H1 (cell line): ENCODE data around the gene NPIPA1. TPM values are rescaled to one million over a fixed set of nuclear protein-coding genes. Genes with fewer than 3 reads are reported as not detected.

ENCODE experiments used
- CTCF ChIA-PET: fragments of 300-600 bp; sonication (Branson Sonifier 250); formaldehyde crosslinking; loops from one replicate; lab custom pipeline; 2021; ENCODE audit not compliant: partially characterized antibody; lab: Charles Lee
- POLR2A ChIA-PET: fragments of 300-600 bp; sonication (Branson Sonifier 250); formaldehyde crosslinking; loops from one replicate; lab custom pipeline; 2021; ENCODE audit warnings: inconsistent platforms; ENCODE audit not compliant: partially characterized antibody; lab: Charles Lee
- DNase-seq, 2 experiments: peaks; one replicate each; pipeline versions ENCODE4 v3.0.0 to v3.0.0-alpha.2; 2010 to 2022; ENCODE audit warnings: low spot score in 2 of 2, low read depth in 1 of 2, mixed read lengths in 1 of 2
- FAIRE-seq: peaks from 2 replicates; lab custom pipeline; 2011; peaks lifted over from hg19 to GRCh38; lab: Jason Lieb, UNC
- H2AFZ ChIP-seq: 2 replicates; pipeline ENCODE4 v1.8.1; 2012; ENCODE audit warnings: low read length, inconsistent platforms
- H2AK5ac ChIP-seq: 2 replicates; pipeline ENCODE4 v1.6.1; 2013; ENCODE audit warnings: low read depth, low read length
- H2BK120ac ChIP-seq: replicated peaks from 2 replicates; pipeline ENCODE3; 2013; ENCODE audit warnings: low read depth, low read length, inconsistent platforms
- H2BK12ac ChIP-seq: 2 replicates; pipeline ENCODE4 v1.6.1; 2013; ENCODE audit warnings: low read depth, low read length
- H2BK15ac ChIP-seq: 2 replicates; pipeline ENCODE4 v1.6.1; 2013; ENCODE audit warnings: low read length
- H2BK20ac ChIP-seq: 2 replicates; pipeline ENCODE4 v1.6.1; 2013; ENCODE audit warnings: low read length
- H2BK5ac ChIP-seq: 2 replicates; pipeline ENCODE4 v1.6.1; 2013; ENCODE audit warnings: low read depth, low read length
- H3K14ac ChIP-seq: 2 replicates; pipeline ENCODE4 v1.6.1; 2013; ENCODE audit warnings: inconsistent platforms; ENCODE audit not compliant: insufficient read length
- H3K18ac ChIP-seq: 2 replicates; pipeline ENCODE4 v1.6.1; 2013; ENCODE audit warnings: low read length; ENCODE audit errors: extremely low read depth
- H3K23ac ChIP-seq: 2 replicates; pipeline ENCODE4 v1.6.1; 2013; ENCODE audit warnings: inconsistent platforms; ENCODE audit not compliant: insufficient read length
- H3K23me2 ChIP-seq: 2 replicates; pipeline ENCODE4 v1.6.1; 2013; ENCODE audit warnings: low read depth, low read length
- H3K27ac ChIP-seq: 2 replicates; pipeline ENCODE4 v1.6.1; 2011; ENCODE audit warnings: low read depth, low read length, inconsistent platforms
- H3K27me3 ChIP-seq, 4 experiments: replicated peaks in 1 of 4; 1 replicate in 1 of 4; 2 replicates in 3 of 4; pipeline versions ENCODE4 v1.6.1 to v1.8.1; 2011 to 2013; ENCODE audit warnings: low read length in 3 of 4, mild to moderate bottlenecking in 3 of 4, inconsistent platforms in 2 of 4, mixed read lengths in 2 of 4, moderate library complexity in 1 of 4; ENCODE audit not compliant: control insufficient read depth in 3 of 4, insufficient read depth in 3 of 4; ENCODE audit errors: extremely low read depth in 1 of 4
- H3K36me3 ChIP-seq, 4 experiments: 2 replicates each; pipeline versions ENCODE4 v1.6.1 to v1.8.1; 2011 to 2013; ENCODE audit warnings: mild to moderate bottlenecking in 4 of 4, low read length in 3 of 4, moderate library complexity in 2 of 4, control low read depth in 1 of 4, inconsistent platforms in 1 of 4; ENCODE audit not compliant: insufficient read depth in 4 of 4, control insufficient read depth in 2 of 4
- H3K4ac ChIP-seq: replicated peaks from 2 replicates; pipeline ENCODE3; 2013; ENCODE audit warnings: low read length, low read depth, mixed read lengths, inconsistent platforms; ENCODE audit not compliant: insufficient read length
- H3K4me1 ChIP-seq, 4 experiments: replicated peaks in 1 of 4; 1 replicate in 1 of 4; 2 replicates in 3 of 4; pipeline versions ENCODE4 v1.6.1 to v1.8.1; 2011 to 2013; ENCODE audit warnings: low read length in 3 of 4, inconsistent platforms in 2 of 4, mixed read lengths in 1 of 4; ENCODE audit not compliant: insufficient read depth in 4 of 4, control insufficient read depth in 3 of 4
- H3K4me2 ChIP-seq, 2 experiments: 2 replicates each; pipeline versions ENCODE4 v1.6.1 to v1.8.1; 2011 to 2013; ENCODE audit warnings: low read depth in 2 of 2, low read length in 2 of 2, control low read depth in 1 of 2, inconsistent platforms in 1 of 2, mild to moderate bottlenecking in 1 of 2; ENCODE audit not compliant: insufficient read depth in 1 of 2
- H3K4me3 ChIP-seq, 4 experiments: fragments of 200-600, 300-600 bp in 1 of 4; sonication (generic), shearing (Covaris generic), sonication (Bioruptor Twin) in 1 of 4; 2 replicates each; pipeline versions ENCODE4 v1.5.1 to v1.8.1; 2011 to 2016; ENCODE audit warnings: low read length in 4 of 4, low read depth in 3 of 4, control low read depth in 2 of 4, inconsistent platforms in 2 of 4, mild to moderate bottlenecking in 2 of 4, mixed read lengths in 1 of 4, moderate library complexity in 1 of 4; ENCODE audit not compliant: insufficient read depth in 2 of 4; ENCODE audit errors: extremely low read depth in 1 of 4
- H3K56ac ChIP-seq: replicated peaks from 2 replicates; pipeline ENCODE3; 2013; ENCODE audit warnings: low read depth, mild to moderate bottlenecking, mixed read lengths, low read length, inconsistent platforms; ENCODE audit not compliant: insufficient read length
- H3K79me1 ChIP-seq: 2 replicates; pipeline ENCODE4 v1.6.1; 2013; ENCODE audit warnings: low read depth, low read length, control low read depth
- H3K79me2 ChIP-seq, 2 experiments: 2 replicates each; pipeline versions ENCODE4 v1.6.1 to v1.8.1; 2012 to 2013; ENCODE audit warnings: low read length in 2 of 2, mild to moderate bottlenecking in 2 of 2, inconsistent platforms in 1 of 2; ENCODE audit not compliant: insufficient read depth in 2 of 2, control insufficient read depth in 1 of 2
- H3K9ac ChIP-seq, 4 experiments: replicated peaks in 1 of 4; 1 replicate in 1 of 4; 2 replicates in 3 of 4; pipeline versions ENCODE4 v1.6.1 to v1.8.1; 2011 to 2013; ENCODE audit warnings: low read depth in 3 of 4, low read length in 3 of 4, control low read depth in 2 of 4, mild to moderate bottlenecking in 2 of 4, moderate library complexity in 2 of 4, inconsistent platforms in 1 of 4; ENCODE audit errors: extremely low read depth in 1 of 4
- H3K9me3 ChIP-seq, 2 experiments: 2 replicates each; pipeline versions ENCODE4 v1.6.1 to v1.8.1; 2012 to 2013; ENCODE audit warnings: mild to moderate bottlenecking in 2 of 2, moderate library complexity in 2 of 2, control low read depth in 1 of 2, inconsistent platforms in 1 of 2, low read depth in 1 of 2, low read length in 1 of 2, mixed read lengths in 1 of 2; ENCODE audit not compliant: insufficient read depth in 2 of 2
- H4K20me1 ChIP-seq, 2 experiments: replicated peaks in 1 of 2; 2 replicates each; pipeline versions ENCODE3 to v1.8.1; 2011 to 2013; ENCODE audit warnings: inconsistent platforms in 2 of 2, low read length in 2 of 2, mild to moderate bottlenecking in 1 of 2; ENCODE audit not compliant: insufficient read depth in 2 of 2, control insufficient read depth in 1 of 2
- H4K5ac ChIP-seq: 2 replicates; pipeline ENCODE4 v1.6.1; 2013; ENCODE audit warnings: low read length, low read depth, mixed read lengths, inconsistent platforms; ENCODE audit not compliant: insufficient read length
- H4K8ac ChIP-seq: 2 replicates; pipeline ENCODE4 v1.8.0; 2013; ENCODE audit warnings: mild to moderate bottlenecking, moderate library complexity, low read length, inconsistent platforms; ENCODE audit not compliant: insufficient read depth; ENCODE audit errors: extremely low read depth
- H4K91ac ChIP-seq: replicated peaks from 2 replicates; pipeline ENCODE3; 2013; ENCODE audit warnings: low read length, mixed read lengths, inconsistent platforms; ENCODE audit not compliant: insufficient read length
- BCL11A ChIP-seq, 2 experiments: IDR thresholded peaks; one replicate each; pipeline ENCODE4 v1.6.1; 2011; ENCODE audit warnings: low read depth in 2 of 2, low read length in 2 of 2, mild to moderate bottlenecking in 2 of 2
- CTBP2 ChIP-seq: IDR thresholded peaks from 2 replicates; pipeline ENCODE4 v1.7.0; 2011; ENCODE audit warnings: borderline replicate concordance, mild to moderate bottlenecking, moderate library complexity, mixed read lengths, low read length; ENCODE audit not compliant: insufficient read depth, insufficient read length
- KDM1A ChIP-seq: fragments of 200-600, 300-600 bp; sonication (generic); IDR thresholded peaks from 2 replicates; pipeline ENCODE4 v1.7.1; 2016; ENCODE audit warnings: mild to moderate bottlenecking, low read length, borderline replicate concordance
- POU5F1 ChIP-seq: IDR thresholded peaks from 2 replicates; pipeline ENCODE4 v1.6.1; 2011; ENCODE audit warnings: low read depth, mild to moderate bottlenecking, low read length, moderate library complexity
- WGBS, 2 experiments: shearing (Covaris generic) in 1 of 2; methylation state at CpG; one replicate each; pipeline versions ENCODE4 v1.1.6 to v1.1.7; 2013 to 2015; ENCODE audit warnings: low lambda C conversion rate in 2 of 2, mixed read lengths in 2 of 2, inconsistent platforms in 1 of 2, low coverage in 1 of 2, missing lambda C conversion rate in 1 of 2; ENCODE audit not compliant: insufficient replicate concordance in 2 of 2, insufficient coverage in 1 of 2, insufficient read length in 1 of 2; ENCODE audit errors: extremely low coverage in 1 of 2, missing lambda C conversion rate in 1 of 2; 5-methylcytosine and 5-hydroxymethylcytosine counted together
- polyA plus RNA-seq, 7 experiments: library from polyadenylated mRNA; depleted of rRNA in 3 of 7; stranded (reverse) in 5 of 7; unstranded in 2 of 7; fragments of >200 nt in 5 of 7; fragments of 200-250 nt in 2 of 7; gene quantifications; 1 replicate in 5 of 7; 2 replicates in 1 of 7; 4 replicates in 1 of 7; pipeline versions ENCODE4 v1.2.1 to v1.2.3, GENCODE V29; 2011 to 2013; ENCODE audit warnings: missing spikeins in 2 of 7, mixed read lengths in 2 of 7
- total RNA-seq: library from RNA; stranded (reverse); fragmentation: NEBNext Ultra II Directional; extraction: Animal tissue kit (Norgen Biotek cat#: 25700); gene quantifications from 2 replicates; pipeline ENCODE4 v1.2.1, GENCODE V29; 2021

Gene NPIPA1
- total and polyA plus RNA-seq, 2 of the 8 experiments (the other 6 are each of a cell fraction or from before 2014, with no cell fraction given) = 60.0 to 97.8 TPM

- POLR2A ChIA-PET = no interaction called here
- H3K27me3 ChIP-seq = no peaks in the 10 kb centered on the region
- H3K23me2 ChIP-seq = no peaks in the 10 kb centered on the region
- no peaks in the 10 kb centered on the region for H3K9me3 ChIP-seq
- no peak for DNase-seq
- no peaks in the 10 kb centered on the region for H3K79me2 ChIP-seq
- H2BK15ac ChIP-seq = no peak overlapping the region
- no peak overlapping the region for H4K91ac ChIP-seq
- no peak overlapping the region for H3K9ac ChIP-seq
- no peak overlapping the region for H2AFZ ChIP-seq
- H3K27ac ChIP-seq = no peak overlapping the region
- no peaks in the 10 kb centered on the region for H3K36me3 ChIP-seq
- H2BK20ac ChIP-seq = no peak overlapping the region
- no peak overlapping the region for H2BK120ac ChIP-seq
- no peak overlapping the region for H4K8ac ChIP-seq
- H3K79me1 ChIP-seq = no peaks in the 10 kb centered on the region
- no peak overlapping the region for H2AK5ac ChIP-seq
- TF ChIP-seq CTBP2 (no peak), KDM1A (no peak), POU5F1 (no peak), BCL11A (IDR thresholded peaks at IDR 0.05; ENCODE audit: low read depth in 2 of 2, low read length in 2 of 2) (no peak)
- TF ChIP-seq, all 59 proteins: peak for 0
- Histone ChIP-seq H3K23ac (no peak overlapping the region), H2BK5ac (no peak overlapping the region), H3K18ac (no peak overlapping the region), H4K5ac (no peak overlapping the region), H2BK12ac (no peak overlapping the region), H3K4ac (no peak overlapping the region), H3K4me3 (no peak overlapping the region), H3K4me2 (no peak overlapping the region), H3K56ac (no peak overlapping the region), H4K20me1 (peaks cover 0 to 1% of the 10 kb centered on the region in 2 experiments), H3K4me1 (no peaks in the 10 kb centered on the region), H3K14ac (no peak overlapping the region)
- WGBS, 2 experiments = 89% methylated on average over 17 of the region's 17 CpGs; no CpG with 5 or more reads in 1 of the 2 experiments
- FAIRE-seq = no peak
- CTCF ChIA-PET = no interaction called here
These were observed 28.1 kb downstream of the NPIPA1 start for GRCh38 chr16:14965328-14965727.
